Measurements from ENCODE around the gene HOXD11.

DNA sequence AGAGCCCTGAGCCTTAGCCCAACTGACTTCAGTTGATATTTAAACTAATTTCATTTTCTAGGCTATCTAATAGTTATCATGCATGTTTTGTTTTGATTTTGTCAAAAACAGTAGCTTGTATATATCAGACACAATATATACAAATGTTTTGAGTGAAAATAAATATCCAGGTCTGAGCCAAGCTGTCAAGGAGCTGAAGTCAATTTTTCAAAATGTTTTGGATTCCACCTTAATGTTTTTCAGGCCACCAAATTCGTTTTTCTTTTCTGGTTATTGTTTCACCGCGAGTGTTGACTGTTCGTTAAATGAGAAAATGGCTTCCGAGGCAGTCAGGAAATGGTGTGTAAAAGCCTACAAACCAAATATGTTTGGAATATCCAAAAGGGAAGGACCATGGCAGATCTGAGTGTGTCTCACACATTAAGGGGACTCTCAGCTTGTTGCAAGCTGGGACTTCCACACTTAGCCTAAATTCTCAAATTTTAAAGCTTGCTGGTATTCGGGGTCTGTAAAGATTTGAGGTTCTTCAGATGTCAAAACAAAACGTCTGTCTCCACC, 4.7 kb upstream of the HOXD11 start:
- TF ChIP-seq CTCF (IDR thresholded peaks at IDR 0.05; ENCODE audit: borderline replicate concordance, extremely low read depth, low read length, poor library complexity, severe bottlenecking) (no peak), EZH2 (IDR thresholded peaks at IDR 0.05; ENCODE audit: borderline replicate concordance, low read depth, low read length, severe bottlenecking) (no peak)

Measured in DND-41 (cell line).